ENCODE results near the gene CFAP20DC. TPM values are rescaled to one million over a fixed set of nuclear protein-coding genes. Genes with fewer than 3 reads are reported as not detected.

CFAP20DC gene
- total and polyA plus RNA-seq, 2 experiments from 2014 or later, result 7.4 to 11.4 TPM

DNA sequence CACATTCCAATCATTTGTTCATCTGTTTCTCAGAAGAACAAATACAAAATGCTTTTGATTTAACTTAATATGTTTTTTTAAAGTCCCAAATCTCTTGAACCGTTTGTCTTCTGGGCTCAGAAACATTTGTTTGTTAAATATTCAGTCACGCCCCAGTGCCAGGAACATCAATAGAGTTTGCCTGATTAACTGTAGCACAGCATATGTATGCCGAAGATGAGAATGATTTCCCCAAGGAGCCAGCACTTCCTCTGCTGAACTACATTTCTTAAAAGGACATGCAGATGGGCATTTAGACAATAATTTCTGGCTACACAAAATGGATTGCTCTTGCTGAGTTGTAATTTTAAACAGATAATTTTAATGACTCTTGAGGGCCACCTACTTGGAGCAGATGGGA lies 191.7 kb downstream of the CFAP20DC start (continued):
- TF ChIP-seq, protein P1, sequence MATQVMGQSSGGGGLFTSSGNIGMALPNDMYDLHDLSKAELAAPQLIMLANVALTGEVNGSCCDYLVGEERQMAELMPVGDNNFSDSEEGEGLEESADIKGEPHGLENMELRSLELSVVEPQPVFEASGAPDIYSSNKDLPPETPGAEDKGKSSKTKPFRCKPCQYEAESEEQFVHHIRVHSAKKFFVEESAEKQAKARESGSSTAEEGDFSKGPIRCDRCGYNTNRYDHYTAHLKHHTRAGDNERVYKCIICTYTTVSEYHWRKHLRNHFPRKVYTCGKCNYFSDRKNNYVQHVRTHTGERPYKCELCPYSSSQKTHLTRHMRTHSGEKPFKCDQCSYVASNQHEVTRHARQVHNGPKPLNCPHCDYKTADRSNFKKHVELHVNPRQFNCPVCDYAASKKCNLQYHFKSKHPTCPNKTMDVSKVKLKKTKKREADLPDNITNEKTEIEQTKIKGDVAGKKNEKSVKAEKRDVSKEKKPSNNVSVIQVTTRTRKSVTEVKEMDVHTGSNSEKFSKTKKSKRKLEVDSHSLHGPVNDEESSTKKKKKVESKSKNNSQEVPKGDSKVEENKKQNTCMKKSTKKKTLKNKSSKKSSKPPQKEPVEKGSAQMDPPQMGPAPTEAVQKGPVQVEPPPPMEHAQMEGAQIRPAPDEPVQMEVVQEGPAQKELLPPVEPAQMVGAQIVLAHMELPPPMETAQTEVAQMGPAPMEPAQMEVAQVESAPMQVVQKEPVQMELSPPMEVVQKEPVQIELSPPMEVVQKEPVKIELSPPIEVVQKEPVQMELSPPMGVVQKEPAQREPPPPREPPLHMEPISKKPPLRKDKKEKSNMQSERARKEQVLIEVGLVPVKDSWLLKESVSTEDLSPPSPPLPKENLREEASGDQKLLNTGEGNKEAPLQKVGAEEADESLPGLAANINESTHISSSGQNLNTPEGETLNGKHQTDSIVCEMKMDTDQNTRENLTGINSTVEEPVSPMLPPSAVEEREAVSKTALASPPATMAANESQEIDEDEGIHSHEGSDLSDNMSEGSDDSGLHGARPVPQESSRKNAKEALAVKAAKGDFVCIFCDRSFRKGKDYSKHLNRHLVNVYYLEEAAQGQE (IDR thresholded peaks at IDR 0.05; ENCODE audit: unreplicated experiment), result no peak
- TF ChIP-seq, protein P2, sequence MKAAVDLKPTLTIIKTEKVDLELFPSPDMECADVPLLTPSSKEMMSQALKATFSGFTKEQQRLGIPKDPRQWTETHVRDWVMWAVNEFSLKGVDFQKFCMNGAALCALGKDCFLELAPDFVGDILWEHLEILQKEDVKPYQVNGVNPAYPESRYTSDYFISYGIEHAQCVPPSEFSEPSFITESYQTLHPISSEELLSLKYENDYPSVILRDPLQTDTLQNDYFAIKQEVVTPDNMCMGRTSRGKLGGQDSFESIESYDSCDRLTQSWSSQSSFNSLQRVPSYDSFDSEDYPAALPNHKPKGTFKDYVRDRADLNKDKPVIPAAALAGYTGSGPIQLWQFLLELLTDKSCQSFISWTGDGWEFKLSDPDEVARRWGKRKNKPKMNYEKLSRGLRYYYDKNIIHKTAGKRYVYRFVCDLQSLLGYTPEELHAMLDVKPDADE (IDR thresholded peaks at IDR 0.05), result no peak
- TF ChIP-seq JUNB (IDR thresholded peaks at IDR 0.05; ENCODE audit: unreplicated experiment), result no peak
- TF ChIP-seq STAT1 (IDR thresholded peaks at IDR 0.05; ENCODE audit: unreplicated experiment), result no peak
- no peak for TF ChIP-seq POLR2AphosphoS5 (IDR thresholded peaks at IDR 0.05; ENCODE audit: low read depth)
- TF ChIP-seq ZNF331 (CRISPR knock-in tag; IDR thresholded peaks at IDR 0.05; ENCODE audit: low read depth), result no peak
- no peak for TF ChIP-seq EZH2 (IDR thresholded peaks at IDR 0.05; ENCODE audit: low read depth, unreplicated experiment)
- TF ChIP-seq CREB1 (CRISPR knock-in tag; IDR thresholded peaks at IDR 0.05; ENCODE audit: low read depth), result no peak

DNA sequence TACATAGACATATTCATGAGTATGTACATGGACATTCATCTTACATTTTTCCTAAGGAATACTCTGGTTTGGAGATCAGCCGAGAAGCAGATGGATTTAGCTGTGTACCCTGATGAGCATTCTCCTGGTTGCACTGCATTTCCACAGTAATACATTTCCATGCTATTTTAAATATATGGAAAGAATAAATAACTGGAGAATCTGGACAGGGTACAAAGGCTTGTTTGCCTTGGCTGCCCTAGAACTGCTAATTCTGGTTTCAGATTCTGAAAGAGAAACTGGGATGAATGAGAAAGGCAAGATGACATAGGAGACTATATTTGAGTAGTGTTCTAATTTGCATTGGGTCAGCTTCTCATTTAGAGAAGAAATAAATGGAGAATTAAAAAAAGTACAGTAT lies 192.4 kb downstream of the CFAP20DC start:
- no peaks in the 10 kb centered on the region for H3F3A ChIP-seq (replicated peaks; ENCODE audit: low read depth)
- ATAC-seq (no peak), DNase-seq (ENCODE audit: low spot score) (no peak)
- H3K79me2 ChIP-seq (replicated peaks; ENCODE audit: insufficient read depth), result no peaks in the 10 kb centered on the region
- peaks cover 6% of the 10 kb centered on the region; the same call in 1 of the 3 replicates for H3K9me3 Mint-ChIP-seq
- peaks cover 4% of the 10 kb centered on the region; the same call in 2 of the 3 replicates for H3K4me1 Mint-ChIP-seq
- H3K27ac ChIP-seq (ENCODE audit: low read depth), result no peak overlapping the region
- H3K36me3 ChIP-seq (ENCODE audit: insufficient read depth), result no peaks in the 10 kb centered on the region
- no peaks in the 10 kb centered on the region for H3K27me3 ChIP-seq (ENCODE audit: insufficient read depth)
- no peaks in the 10 kb centered on the region for H3K9me2 ChIP-seq (ENCODE audit: insufficient read depth)
- no peak overlapping the region for H3K4me3 ChIP-seq
- no peak overlapping the region for H3K4me2 ChIP-seq
- no peak overlapping the region for H2AFZ ChIP-seq
- H3K4me1 ChIP-seq (ENCODE audit: insufficient read depth), result peaks cover 5% of the 10 kb centered on the region; the same call in 1 of the 2 replicates
- H3K4me3 Mint-ChIP-seq, result no peak overlapping the region
- H3K36me3 Mint-ChIP-seq (ENCODE audit: low read depth), result no peaks in the 10 kb centered on the region; the same call in 2 of the 3 replicates
- no peak overlapping the region for H3K27ac Mint-ChIP-seq
- H3K27me3 Mint-ChIP-seq (ENCODE audit: insufficient read depth, low read depth, poor library complexity), result no peaks in the 10 kb centered on the region
- H4K20me1 ChIP-seq (replicated peaks; ENCODE audit: insufficient read depth), result no peaks in the 10 kb centered on the region
- TF ChIP-seq STAT1 (IDR thresholded peaks at IDR 0.05; ENCODE audit: unreplicated experiment) (no peak), ZNF114 (CRISPR knock-in tag; IDR thresholded peaks at IDR 0.05) (no peak), POLR2AphosphoS5 (IDR thresholded peaks at IDR 0.05; ENCODE audit: low read depth) (no peak)
- TF ChIP-seq, protein P1 (IDR thresholded peaks at IDR 0.05; ENCODE audit: unreplicated experiment), result no peak
- TF ChIP-seq, protein P3, sequence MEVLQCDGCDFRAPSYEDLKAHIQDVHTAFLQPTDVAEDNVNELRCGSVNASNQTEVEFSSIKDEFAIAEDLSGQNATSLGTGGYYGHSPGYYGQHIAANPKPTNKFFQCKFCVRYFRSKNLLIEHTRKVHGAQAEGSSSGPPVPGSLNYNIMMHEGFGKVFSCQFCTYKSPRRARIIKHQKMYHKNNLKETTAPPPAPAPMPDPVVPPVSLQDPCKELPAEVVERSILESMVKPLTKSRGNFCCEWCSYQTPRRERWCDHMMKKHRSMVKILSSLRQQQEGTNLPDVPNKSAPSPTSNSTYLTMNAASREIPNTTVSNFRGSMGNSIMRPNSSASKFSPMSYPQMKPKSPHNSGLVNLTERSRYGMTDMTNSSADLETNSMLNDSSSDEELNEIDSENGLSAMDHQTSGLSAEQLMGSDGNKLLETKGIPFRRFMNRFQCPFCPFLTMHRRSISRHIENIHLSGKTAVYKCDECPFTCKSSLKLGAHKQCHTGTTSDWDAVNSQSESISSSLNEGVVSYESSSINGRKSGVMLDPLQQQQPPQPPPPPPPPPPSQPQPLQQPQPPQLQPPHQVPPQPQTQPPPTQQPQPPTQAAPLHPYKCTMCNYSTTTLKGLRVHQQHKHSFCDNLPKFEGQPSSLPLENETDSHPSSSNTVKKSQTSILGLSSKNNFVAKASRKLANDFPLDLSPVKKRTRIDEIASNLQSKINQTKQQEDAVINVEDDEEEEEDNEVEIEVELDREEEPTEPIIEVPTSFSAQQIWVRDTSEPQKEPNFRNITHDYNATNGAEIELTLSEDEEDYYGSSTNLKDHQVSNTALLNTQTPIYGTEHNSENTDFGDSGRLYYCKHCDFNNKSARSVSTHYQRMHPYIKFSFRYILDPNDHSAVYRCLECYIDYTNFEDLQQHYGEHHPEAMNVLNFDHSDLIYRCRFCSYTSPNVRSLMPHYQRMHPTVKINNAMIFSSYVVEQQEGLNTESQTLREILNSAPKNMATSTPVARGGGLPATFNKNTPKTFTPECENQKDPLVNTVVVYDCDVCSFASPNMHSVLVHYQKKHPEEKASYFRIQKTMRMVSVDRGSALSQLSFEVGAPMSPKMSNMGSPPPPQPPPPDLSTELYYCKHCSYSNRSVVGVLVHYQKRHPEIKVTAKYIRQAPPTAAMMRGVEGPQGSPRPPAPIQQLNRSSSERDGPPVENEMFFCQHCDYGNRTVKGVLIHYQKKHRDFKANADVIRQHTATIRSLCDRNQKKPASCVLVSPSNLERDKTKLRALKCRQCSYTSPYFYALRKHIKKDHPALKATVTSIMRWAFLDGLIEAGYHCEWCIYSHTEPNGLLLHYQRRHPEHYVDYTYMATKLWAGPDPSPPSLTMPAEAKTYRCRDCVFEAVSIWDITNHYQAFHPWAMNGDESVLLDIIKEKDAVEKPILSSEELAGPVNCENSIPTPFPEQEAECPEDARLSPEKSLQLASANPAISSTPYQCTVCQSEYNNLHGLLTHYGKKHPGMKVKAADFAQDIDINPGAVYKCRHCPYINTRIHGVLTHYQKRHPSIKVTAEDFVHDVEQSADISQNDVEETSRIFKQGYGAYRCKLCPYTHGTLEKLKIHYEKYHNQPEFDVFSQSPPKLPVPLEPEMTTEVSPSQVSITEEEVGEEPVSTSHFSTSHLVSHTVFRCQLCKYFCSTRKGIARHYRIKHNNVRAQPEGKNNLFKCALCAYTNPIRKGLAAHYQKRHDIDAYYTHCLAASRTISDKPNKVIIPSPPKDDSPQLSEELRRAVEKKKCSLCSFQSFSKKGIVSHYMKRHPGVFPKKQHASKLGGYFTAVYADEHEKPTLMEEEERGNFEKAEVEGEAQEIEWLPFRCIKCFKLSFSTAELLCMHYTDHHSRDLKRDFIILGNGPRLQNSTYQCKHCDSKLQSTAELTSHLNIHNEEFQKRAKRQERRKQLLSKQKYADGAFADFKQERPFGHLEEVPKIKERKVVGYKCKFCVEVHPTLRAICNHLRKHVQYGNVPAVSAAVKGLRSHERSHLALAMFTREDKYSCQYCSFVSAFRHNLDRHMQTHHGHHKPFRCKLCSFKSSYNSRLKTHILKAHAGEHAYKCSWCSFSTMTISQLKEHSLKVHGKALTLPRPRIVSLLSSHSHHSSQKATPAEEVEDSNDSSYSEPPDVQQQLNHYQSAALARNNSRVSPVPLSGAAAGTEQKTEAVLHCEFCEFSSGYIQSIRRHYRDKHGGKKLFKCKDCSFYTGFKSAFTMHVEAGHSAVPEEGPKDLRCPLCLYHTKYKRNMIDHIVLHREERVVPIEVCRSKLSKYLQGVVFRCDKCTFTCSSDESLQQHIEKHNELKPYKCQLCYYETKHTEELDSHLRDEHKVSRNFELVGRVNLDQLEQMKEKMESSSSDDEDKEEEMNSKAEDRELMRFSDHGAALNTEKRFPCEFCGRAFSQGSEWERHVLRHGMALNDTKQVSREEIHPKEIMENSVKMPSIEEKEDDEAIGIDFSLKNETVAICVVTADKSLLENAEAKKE (CRISPR knock-in tag; IDR thresholded peaks at IDR 0.05), result no peak
